ENCODE data around the gene TIGIT. TPM values are rescaled to one million over a fixed set of nuclear protein-coding genes. Genes with fewer than 3 reads are reported as not detected.
A peak's percentile ranks its signal among the peaks of the same experiment; 100 is the strongest.

The TIGIT gene
- total RNA-seq (10 to 100 TPM; 36.1 to 36.6 TPM), polyA plus RNA-seq (10 to 100 TPM; 25.8 to 28.8 TPM)

DNA sequence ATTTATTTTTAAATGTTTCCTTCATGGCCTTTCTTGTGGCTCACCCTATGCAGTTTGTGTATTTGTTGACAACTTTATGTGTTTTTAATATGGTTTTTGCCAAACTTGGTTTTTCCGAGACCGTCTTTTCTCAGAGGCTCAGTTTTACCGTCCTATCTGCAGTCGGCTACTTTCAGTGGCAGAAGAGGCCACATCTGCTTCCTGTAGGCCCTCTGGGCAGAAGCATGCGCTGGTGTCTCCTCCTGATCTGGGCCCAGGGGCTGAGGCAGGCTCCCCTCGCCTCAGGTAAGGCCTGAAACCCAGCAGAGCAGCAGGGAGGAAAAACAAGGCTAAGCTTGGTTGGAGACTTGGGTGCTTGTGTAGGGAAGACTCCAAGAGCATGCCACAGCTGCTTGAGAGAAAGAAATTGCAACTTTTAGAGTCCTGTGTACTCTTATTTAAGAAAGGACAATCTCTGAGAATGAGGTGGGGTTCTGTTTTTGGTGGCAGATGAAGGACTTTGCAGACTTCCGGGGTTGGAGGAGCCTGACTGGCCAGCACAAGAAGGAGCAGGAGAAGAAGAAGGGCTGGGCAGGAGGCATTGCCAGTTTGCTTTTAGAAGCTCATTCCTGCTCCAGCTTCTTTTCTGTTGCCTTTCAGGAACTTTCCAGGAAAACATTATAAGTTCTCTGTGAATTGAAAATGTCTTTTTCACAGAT lies at the start of gene TIGIT:
Gene TIGIT (plus strand): TSS at position 191 of the 698 bp plus-strand sequence. CDS start 34 bp downstream, at position 225.
- Histone ChIP-seq H3K27ac (ENCODE audit: low read depth, low read length) (peak within 1 kb of the TSS; percentile 76), H3K36me3 (ENCODE audit: insufficient read depth, low read length) (no peaks in the 10 kb centered on the region), H3K4me3 (ENCODE audit: low read length in 2 of 2) (peak within 1 kb of the TSS; percentile 26 to 33), H3K4me1 (ENCODE audit: insufficient read depth, low read length) (peaks cover 50% of the 10 kb centered on the region), H3K27me3 (ENCODE audit: insufficient read depth, low read length) (no peaks in the 10 kb centered on the region), H3K9me3 (ENCODE audit: control insufficient read depth in 1 of 2, low read length in 2 of 2) (no peaks in the 10 kb centered on the region)
- Mint-ChIP-seq H3K36me3 (no peaks in the 10 kb centered on the region), H3K27ac (peak within 1 kb of the TSS; percentile 82 to 97 (median 93)), H3K4me1 (peaks cover 32 to 68% (median 52%) of the 10 kb centered on the region in 4 donors), H3K27me3 (no peaks in the 10 kb centered on the region), H3K9me3 (peaks cover 0 to 5% (median 0%) of the 10 kb centered on the region in 8 donors), H3K4me3 (peak within 1 kb of the TSS; percentile 70 to 92 (median 82))
- no peak for DNase-seq
- CTCF ChIA-PET (ENCODE audit: partially characterized antibody) = interaction anchor here (0.6 to 11.3 kb wide), 14 partner anchors 7 to 143 kb away, joined by 3 to 153 read pairs (median 38); no protein-coding TSS in a partner anchor
- intact Hi-C loops (cut with micrococcal nuclease) = loop anchor here (10.0 kb wide), 2 partner anchors 549 to 1491 kb away; partner anchors contain the start of genes ATP6V1A and NAA50
- POLR2A ChIA-PET (ENCODE audit: partially characterized antibody) = interaction anchor here (0.9 to 12.8 kb wide), 11 partner anchors 9 to 238 kb away, joined by 3 to 309 read pairs (median 5); no protein-coding TSS in a partner anchor

DNA sequence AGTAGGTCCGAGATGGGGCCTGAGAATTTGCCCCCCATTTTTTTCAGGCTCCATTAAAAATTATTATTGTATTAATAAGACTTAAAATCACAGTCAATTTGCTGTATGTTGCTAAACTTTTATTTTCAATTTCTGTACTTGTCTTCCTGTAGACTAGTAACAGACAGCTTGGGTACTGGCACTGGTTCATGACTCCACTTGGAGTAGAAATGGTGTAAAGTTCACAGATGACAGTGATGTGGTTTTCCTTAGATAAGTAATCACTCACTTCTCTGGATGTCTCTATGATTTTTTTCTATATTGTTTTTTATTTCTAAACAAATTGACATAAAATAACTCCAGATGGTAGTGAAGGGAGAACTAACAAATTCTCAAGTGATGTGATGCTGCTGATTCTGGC lies 40.9 kb upstream of the TIGIT start:
- Histone ChIP-seq H3K4me1 (ENCODE audit: insufficient read depth, low read length) (peaks cover 4% of the 10 kb centered on the region), H3K27ac (ENCODE audit: low read depth, low read length) (no peak overlapping the region), H3K4me3 (ENCODE audit: low read length in 2 of 2) (no peak overlapping the region), H3K36me3 (ENCODE audit: insufficient read depth, low read length) (no peaks in the 10 kb centered on the region), H3K9me3 (ENCODE audit: control insufficient read depth in 1 of 2, low read length in 2 of 2) (no peaks in the 10 kb centered on the region), H3K27me3 (ENCODE audit: insufficient read depth, low read length) (no peaks in the 10 kb centered on the region)
- ChIA-PET POLR2A (ENCODE audit: partially characterized antibody) (no interaction called here), CTCF (ENCODE audit: partially characterized antibody) (no interaction called here)
- DNase-seq = no peak
- Mint-ChIP-seq H3K4me3 (no peak overlapping the region), H3K9me3 (peaks cover 0 to 12% (median 5%) of the 10 kb centered on the region in 8 donors), H3K4me1 (peaks cover 6 to 16% (median 11%) of the 10 kb centered on the region in 4 donors), H3K36me3 (peaks cover 0 to 5% of the 10 kb centered on the region in 2 donors), H3K27ac (peak overlapping the region in 5 of 7 donors; percentile 31 to 71 (median 43)), H3K27me3 (no peaks in the 10 kb centered on the region)
- intact Hi-C loops (cut with micrococcal nuclease) = loop anchor here (5.0 kb wide), 1 partner anchor 41 kb away; no protein-coding TSS in a partner anchor

GRCh38 chr3:114253505-114253904 lies 40.3 kb upstream of the TIGIT start:
- Mint-ChIP-seq H3K9me3 (peaks cover 0 to 14% (median 6%) of the 10 kb centered on the region in 8 donors), H3K4me3 (no peak overlapping the region), H3K27me3 (no peaks in the 10 kb centered on the region), H3K4me1 (peaks cover 6 to 16% (median 9%) of the 10 kb centered on the region in 4 donors), H3K27ac (peak overlapping the region in 5 of 7 donors; percentile 42 to 71 (median 62)), H3K36me3 (peaks cover 0 to 9% of the 10 kb centered on the region in 2 donors)
- no peak for DNase-seq
- Histone ChIP-seq H3K27ac (ENCODE audit: low read depth, low read length) (no peak overlapping the region), H3K27me3 (ENCODE audit: insufficient read depth, low read length) (no peaks in the 10 kb centered on the region), H3K4me3 (ENCODE audit: low read length in 2 of 2) (no peak overlapping the region), H3K4me1 (ENCODE audit: insufficient read depth, low read length) (peaks cover 4% of the 10 kb centered on the region), H3K36me3 (ENCODE audit: insufficient read depth, low read length) (no peaks in the 10 kb centered on the region), H3K9me3 (ENCODE audit: control insufficient read depth in 1 of 2, low read length in 2 of 2) (no peaks in the 10 kb centered on the region)
- intact Hi-C loops (cut with micrococcal nuclease) = loop anchor here (5.0 kb wide), 1 partner anchor 41 kb away; no protein-coding TSS in a partner anchor
- CTCF ChIA-PET (ENCODE audit: partially characterized antibody) = no interaction called here
- POLR2A ChIA-PET (ENCODE audit: partially characterized antibody) = interaction anchor here (0.6 to 1.2 kb wide), 2 partner anchors 39 to 95 kb away, joined by 4 read pairs; no protein-coding TSS in a partner anchor

DNA sequence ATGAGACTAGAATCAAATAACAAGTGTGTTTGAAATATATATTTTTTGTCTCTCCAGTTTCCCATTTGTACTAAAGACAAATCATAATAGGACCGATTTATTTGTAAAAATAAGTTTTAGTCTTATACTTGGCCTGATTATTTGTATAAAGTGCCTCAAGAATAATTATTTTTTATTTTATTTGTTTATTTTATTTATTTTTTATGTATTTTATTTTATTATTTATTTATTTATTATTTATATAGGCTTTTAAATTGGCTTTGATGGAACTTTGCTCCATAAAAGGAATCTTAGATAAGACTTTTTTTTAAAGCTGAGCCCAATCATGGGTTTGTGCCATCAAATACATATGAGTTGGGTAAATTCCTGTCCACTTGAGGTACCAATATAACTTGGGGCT lies 34.3 kb upstream of the TIGIT start:
- no peaks in the 10 kb centered on the region for H3K36me3 ChIP-seq (ENCODE audit: insufficient read depth, low read length)
- H3K4me1 ChIP-seq (ENCODE audit: insufficient read depth, low read length) = no peaks in the 10 kb centered on the region
- Mint-ChIP-seq H3K4me3 (no peak overlapping the region), H3K9me3 (peaks cover 0 to 12% (median 6%) of the 10 kb centered on the region in 8 donors), H3K4me1 (peaks cover 0 to 3% (median under 1%) of the 10 kb centered on the region in 4 donors), H3K36me3 (peaks cover 0 to 11% of the 10 kb centered on the region in 2 donors), H3K27ac (no peak overlapping the region), H3K27me3 (no peaks in the 10 kb centered on the region)
- POLR2A ChIA-PET (ENCODE audit: partially characterized antibody) = no interaction called here
- no peaks in the 10 kb centered on the region for H3K27me3 ChIP-seq (ENCODE audit: insufficient read depth, low read length)
- CTCF ChIA-PET (ENCODE audit: partially characterized antibody) = interaction anchor here (0.9 to 1.5 kb wide), 2 partner anchors 31 to 53 kb away, joined by 3 to 5 read pairs; no protein-coding TSS in a partner anchor
- no peak overlapping the region for H3K27ac ChIP-seq (ENCODE audit: low read depth, low read length)
- H3K4me3 ChIP-seq (ENCODE audit: low read length in 2 of 2) = no peak overlapping the region
- H3K9me3 ChIP-seq (ENCODE audit: control insufficient read depth in 1 of 2, low read length in 2 of 2) = no peaks in the 10 kb centered on the region
- intact Hi-C loops (cut with micrococcal nuclease) = no loop called here
- no peak for DNase-seq

GRCh38 chr3:114260152-114260551 lies 33.7 kb upstream of the TIGIT start:
- H3K9me3 ChIP-seq (ENCODE audit: control insufficient read depth in 1 of 2, low read length in 2 of 2) = no peaks in the 10 kb centered on the region
- H3K4me3 ChIP-seq (ENCODE audit: low read length in 2 of 2) = no peak overlapping the region
- no peaks in the 10 kb centered on the region for H3K36me3 ChIP-seq (ENCODE audit: insufficient read depth, low read length)
- peaks cover 0 to 12% (median 6%) of the 10 kb centered on the region in 8 donors for H3K9me3 Mint-ChIP-seq
- H3K36me3 Mint-ChIP-seq = peaks cover 0 to 11% of the 10 kb centered on the region in 2 donors
- no peak overlapping the region for H3K4me3 Mint-ChIP-seq
- no peaks in the 10 kb centered on the region for H3K4me1 ChIP-seq (ENCODE audit: insufficient read depth, low read length)
- DNase-seq = no peak
- POLR2A ChIA-PET (ENCODE audit: partially characterized antibody) = no interaction called here
- H3K27me3 ChIP-seq (ENCODE audit: insufficient read depth, low read length) = no peaks in the 10 kb centered on the region
- H3K27ac ChIP-seq (ENCODE audit: low read depth, low read length) = no peak overlapping the region
- intact Hi-C loops (cut with micrococcal nuclease) = no loop called here
- no peaks in the 10 kb centered on the region for H3K27me3 Mint-ChIP-seq
- CTCF ChIA-PET (ENCODE audit: partially characterized antibody) = interaction anchor here (1.5 kb wide), 1 partner anchor 31 kb away, joined by 3 read pairs; no protein-coding TSS in a partner anchor
- H3K27ac Mint-ChIP-seq = no peak overlapping the region
- peaks cover 0 to 3% (median under 1%) of the 10 kb centered on the region in 4 donors for H3K4me1 Mint-ChIP-seq

- Mint-ChIP-seq H3K36me3 (peaks cover 1 to 10% of the 10 kb centered on the region in 2 donors), H3K27me3 (no peaks in the 10 kb centered on the region), H3K4me1 (no peaks in the 10 kb centered on the region), H3K27ac (no peak overlapping the region), H3K4me3 (no peak overlapping the region), H3K9me3 (peaks cover 0 to 17% (median 15%) of the 10 kb centered on the region in 8 donors)
- Histone ChIP-seq H3K9me3 (ENCODE audit: control insufficient read depth in 1 of 2, low read length in 2 of 2) (no peaks in the 10 kb centered on the region), H3K4me3 (ENCODE audit: low read length in 2 of 2) (no peak overlapping the region), H3K36me3 (ENCODE audit: insufficient read depth, low read length) (no peaks in the 10 kb centered on the region), H3K27me3 (ENCODE audit: insufficient read depth, low read length) (no peaks in the 10 kb centered on the region), H3K4me1 (ENCODE audit: insufficient read depth, low read length) (no peaks in the 10 kb centered on the region), H3K27ac (ENCODE audit: low read depth, low read length) (no peak overlapping the region)
- intact Hi-C loops (cut with micrococcal nuclease) = no loop called here
- ChIA-PET POLR2A (ENCODE audit: partially characterized antibody) (interaction anchor here (0.6 to 1.4 kb wide), 3 partner anchors 42 to 56 kb away, joined by 3 to 6 read pairs (median 3); no protein-coding TSS in a partner anchor), CTCF (ENCODE audit: partially characterized antibody) (interaction anchor here (0.7 to 2.0 kb wide), 3 partner anchors 19 to 188 kb away, joined by 3 to 5 read pairs (median 3); no protein-coding TSS in a partner anchor)
- no peak for DNase-seq
Measured at GRCh38 chr3:114270019-114270418, 23.8 kb upstream of the TIGIT start.

DNA sequence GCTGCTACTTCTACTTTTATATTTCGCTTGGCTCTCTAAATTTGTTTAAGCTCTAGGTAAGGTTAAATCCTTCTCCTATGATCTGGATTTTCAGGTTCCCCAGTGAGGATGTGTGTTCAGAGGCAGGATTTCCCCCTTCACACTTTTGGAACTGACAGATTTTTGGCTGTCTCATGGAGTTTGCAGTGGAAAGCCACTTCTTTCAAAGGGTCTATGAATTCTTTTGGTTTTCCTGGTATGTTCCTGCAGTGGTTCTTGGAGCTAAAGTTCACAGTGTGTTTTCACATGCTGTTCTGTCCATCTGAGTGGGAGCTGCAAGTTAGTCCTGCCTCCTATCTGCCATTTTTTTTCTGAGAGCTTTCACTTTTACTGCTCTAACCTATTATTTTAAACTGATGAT lies 21.6 kb upstream of the TIGIT start:
- peaks cover 1 to 10% of the 10 kb centered on the region in 2 donors for H3K36me3 Mint-ChIP-seq
- Histone ChIP-seq H3K36me3 (ENCODE audit: insufficient read depth, low read length) (no peaks in the 10 kb centered on the region), H3K27ac (ENCODE audit: low read depth, low read length) (no peak overlapping the region), H3K4me1 (ENCODE audit: insufficient read depth, low read length) (no peaks in the 10 kb centered on the region), H3K9me3 (ENCODE audit: control insufficient read depth in 1 of 2, low read length in 2 of 2) (no peaks in the 10 kb centered on the region), H3K27me3 (ENCODE audit: insufficient read depth, low read length) (no peaks in the 10 kb centered on the region), H3K4me3 (ENCODE audit: low read length in 2 of 2) (no peak overlapping the region)
- H3K4me1 Mint-ChIP-seq = peaks cover 0 to 1% (median 0%) of the 10 kb centered on the region in 4 donors
- intact Hi-C loops (cut with micrococcal nuclease) = no loop called here
- DNase-seq = no peak
- H3K9me3 Mint-ChIP-seq = peaks cover 0 to 17% (median 15%) of the 10 kb centered on the region in 8 donors
- ChIA-PET POLR2A (ENCODE audit: partially characterized antibody) (interaction anchor here (1.6 kb wide), 1 partner anchor 59 kb away, joined by 6 read pairs; no protein-coding TSS in a partner anchor), CTCF (ENCODE audit: partially characterized antibody) (interaction anchor here (2.8 kb wide), 1 partner anchor 19 kb away, joined by 8 read pairs; no protein-coding TSS in a partner anchor)
- H3K27ac Mint-ChIP-seq = no peak overlapping the region
- no peaks in the 10 kb centered on the region for H3K27me3 Mint-ChIP-seq
- no peak overlapping the region for H3K4me3 Mint-ChIP-seq

Measured in CD4-positive, alpha-beta memory T cell (primary cell).